ENCODE results near the gene PANX1. TPM values are rescaled to one million over a fixed set of nuclear protein-coding genes. Genes with fewer than 3 reads are reported as not detected.

PANX1 gene
- total RNA-seq, 1 experiment from 2014 or later = 21.9 TPM

- no peak for TF ChIP-seq YY1 (IDR thresholded peaks at IDR 0.05; ENCODE audit: extremely low read depth, insufficient replicate concordance, low read depth, low read length)
- TF ChIP-seq, protein P1, sequence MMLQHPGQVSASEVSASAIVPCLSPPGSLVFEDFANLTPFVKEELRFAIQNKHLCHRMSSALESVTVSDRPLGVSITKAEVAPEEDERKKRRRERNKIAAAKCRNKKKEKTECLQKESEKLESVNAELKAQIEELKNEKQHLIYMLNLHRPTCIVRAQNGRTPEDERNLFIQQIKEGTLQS (IDR thresholded peaks at IDR 0.05) = no peak
Observed at GRCh38 chr11:94111660-94112059, 17.0 kb upstream of the PANX1 start (continued).

DNA sequence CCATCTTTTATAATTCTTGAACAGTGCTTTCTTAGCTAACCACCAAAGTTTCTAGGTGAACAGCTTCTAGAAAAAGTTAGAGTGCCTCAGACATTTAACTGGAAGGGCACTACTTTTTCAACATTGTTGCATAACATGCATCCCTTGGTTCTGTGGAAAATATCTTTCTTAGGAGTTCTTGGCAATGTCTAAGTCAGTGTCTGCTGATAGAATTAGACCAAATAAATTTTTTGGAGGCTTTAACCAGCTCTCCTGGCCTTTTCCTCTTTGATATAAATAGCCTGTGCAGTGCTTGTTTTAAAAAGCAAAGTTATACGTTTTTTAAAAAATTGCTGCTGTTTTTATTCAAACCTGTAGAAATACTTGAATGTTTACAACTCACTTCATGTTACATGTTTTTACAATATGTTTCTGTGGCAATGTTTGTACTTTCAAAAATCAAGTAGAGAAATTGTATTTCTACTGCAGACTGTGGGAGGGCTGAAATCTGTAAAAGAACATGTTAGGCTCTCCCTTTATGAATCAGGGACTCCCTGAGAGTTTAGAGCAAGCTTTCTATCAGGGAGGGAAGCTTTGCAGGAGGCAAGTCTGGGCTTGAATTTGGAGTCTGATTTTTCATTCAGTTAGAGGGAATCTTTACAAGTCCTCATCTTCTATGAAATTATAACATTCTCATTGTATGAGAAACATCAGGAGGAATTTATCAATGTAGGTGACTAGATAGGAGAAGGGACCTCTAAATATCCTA, 16.3 kb upstream of the PANX1 start:
- no peaks in the 10 kb centered on the region for H3K4me1 ChIP-seq (ENCODE audit: control insufficient read depth in 1 of 2, insufficient read depth in 2 of 2, low read length in 2 of 2)
- intact Hi-C loops (cut with micrococcal nuclease) = no loop called here
- H3K4me3 ChIP-seq (replicated peaks in 1 of 2; ENCODE audit: low read depth in 1 of 2, low read length in 2 of 2) = no peak overlapping the region
- no peaks in the 10 kb centered on the region for H3K79me2 ChIP-seq (ENCODE audit: insufficient read depth, low read length)
- CTCF ChIA-PET = no interaction called here
- no peak for DNase-seq (ENCODE audit: low read depth, low spot score)
- RAD21 ChIA-PET (ENCODE audit: low non-redundant PET in 1 of 2, low total read pairs in 2 of 2, uncharacterized antibody in 2 of 2, unreplicated experiment in 2 of 2) = no interaction called here
- POLR2A ChIA-PET = no interaction called here
- H3K9me2 ChIP-seq (ENCODE audit: insufficient read depth) = no peaks in the 10 kb centered on the region
- TF ChIP-seq SIN3A (IDR thresholded peaks at IDR 0.05; ENCODE audit: low read depth) = no peak
- TF ChIP-seq, protein P2, sequence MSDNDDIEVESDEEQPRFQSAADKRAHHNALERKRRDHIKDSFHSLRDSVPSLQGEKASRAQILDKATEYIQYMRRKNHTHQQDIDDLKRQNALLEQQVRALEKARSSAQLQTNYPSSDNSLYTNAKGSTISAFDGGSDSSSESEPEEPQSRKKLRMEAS (IDR thresholded peaks at IDR 0.05) = no peak
- TF ChIP-seq ZFX (IDR thresholded peaks at IDR 0.05) = no peak
- TF ChIP-seq CBX3 (IDR thresholded peaks at IDR 0.05; ENCODE audit: low read depth) = no peak
- no peak for TF ChIP-seq RAD21 (IDR thresholded peaks at IDR 0.05; ENCODE audit: low read depth)
- no peak for TF ChIP-seq SP1 (IDR thresholded peaks at IDR 0.05; ENCODE audit: low read depth)
- TF ChIP-seq TCF7L2 (IDR thresholded peaks at IDR 0.05; ENCODE audit: borderline replicate concordance, extremely low read depth, insufficient read depth, insufficient read length) = no peak
- TF ChIP-seq ZBTB33 (IDR thresholded peaks at IDR 0.05; ENCODE audit: extremely low read depth, insufficient replicate concordance, low read length) = no peak
- TF ChIP-seq ELF1 (IDR thresholded peaks at IDR 0.05; ENCODE audit: borderline replicate concordance, low read depth) = no peak
- TF ChIP-seq, protein P1 (IDR thresholded peaks at IDR 0.05) = no peak
- no peaks in the 10 kb centered on the region for H3K9me3 ChIP-seq (ENCODE audit: control insufficient read depth in 1 of 2, insufficient read depth in 1 of 2, low read depth in 1 of 2, low read length in 2 of 2)
- no peaks in the 10 kb centered on the region for H3K36me3 ChIP-seq (ENCODE audit: control insufficient read depth in 1 of 2, insufficient read depth in 2 of 2, low read length in 2 of 2)
- 0 out of 2 replicates have a peak, but pooled peaks cover 5% of the 10 kb centered on the region for H3K27me3 ChIP-seq (ENCODE audit: insufficient read depth, low read length)
- no peak overlapping the region for H3K4me2 ChIP-seq (ENCODE audit: low read length)
- no peak overlapping the region for H2AFZ ChIP-seq (ENCODE audit: low read depth, low read length, poor library complexity, severe bottlenecking)
- no peak overlapping the region for H3K9ac ChIP-seq (ENCODE audit: low read length)
- BruUV-seq (replicated peaks) = no TSS peak
- no peak for ATAC-seq
- H4K20me1 ChIP-seq (ENCODE audit: insufficient read depth) = no peaks in the 10 kb centered on the region
- H3K27ac ChIP-seq (ENCODE audit: low read depth, low read length) = no peak overlapping the region

Measured in HCT116 (cell line).